ENCODE measurements around the gene AFAP1L2.

Gene AFAP1L2

GRCh38 chr10:114402233-114402632 lies 2.1 kb downstream of the AFAP1L2 start:
- no peak for DNase-seq (ENCODE audit: low read depth)
- no peak overlapping the region for H3K4me3 ChIP-seq (ENCODE audit: control insufficient read depth, low read depth, low read length)
- no peak for TF ChIP-seq CTCF (conservative IDR thresholded peaks at IDR 0.05; ENCODE audit: control insufficient read depth, insufficient read depth, low read depth, low read length)

GRCh38 chr10:114401195-114401791 lies 3.0 kb downstream of the AFAP1L2 start:
- DNase-seq (ENCODE audit: low read depth): peak; percentile 93
- H3K4me3 ChIP-seq (ENCODE audit: control insufficient read depth, low read depth, low read length): no peak overlapping the region
- TF ChIP-seq CTCF (conservative IDR thresholded peaks at IDR 0.05; ENCODE audit: control insufficient read depth, insufficient read depth, low read depth, low read length): no peak

- no peak for DNase-seq (ENCODE audit: low read depth)
- TF ChIP-seq CTCF (conservative IDR thresholded peaks at IDR 0.05; ENCODE audit: control insufficient read depth, insufficient read depth, low read depth, low read length): no peak
These were observed 4.2 kb downstream of the AFAP1L2 start for GRCh38 chr10:114400091-114400490.

GRCh38 chr10:114399576-114399975 lies 4.7 kb downstream of the AFAP1L2 start:
- no peak overlapping the region for H3K4me3 ChIP-seq (ENCODE audit: control insufficient read depth, low read depth, low read length)
- no peak for TF ChIP-seq CTCF (conservative IDR thresholded peaks at IDR 0.05; ENCODE audit: control insufficient read depth, insufficient read depth, low read depth, low read length)
- no peak for DNase-seq (ENCODE audit: low read depth)

More at GRCh38 chr10:114400091-114400490, 4.2 kb downstream of the AFAP1L2 start:
- no peak overlapping the region for H3K4me3 ChIP-seq (ENCODE audit: control insufficient read depth, low read depth, low read length)

- no peak for TF ChIP-seq CTCF (conservative IDR thresholded peaks at IDR 0.05; ENCODE audit: control insufficient read depth, insufficient read depth, low read depth, low read length)
- no peak for DNase-seq (ENCODE audit: low read depth)
- no peak overlapping the region for H3K4me3 ChIP-seq (ENCODE audit: control insufficient read depth, low read depth, low read length)
These were observed 5.5 kb downstream of the AFAP1L2 start for GRCh38 chr10:114398587-114399331.

GRCh38 chr10:114397651-114398145 lies 6.6 kb downstream of the AFAP1L2 start:
- no peak overlapping the region for H3K4me3 ChIP-seq (ENCODE audit: control insufficient read depth, low read depth, low read length)
- no peak for TF ChIP-seq CTCF (conservative IDR thresholded peaks at IDR 0.05; ENCODE audit: control insufficient read depth, insufficient read depth, low read depth, low read length)
- no peak for DNase-seq (ENCODE audit: low read depth)
